ENCODE data around the gene SFRP2.

SFRP2 gene

GRCh38 chr4:153790962-153791551, 2.2 kb upstream of the SFRP2 start:
- no peak overlapping the region for H3K4me2 ChIP-seq (ENCODE audit: insufficient read depth, low read length)

GRCh38 chr4:153790500-153790865, 1.6 kb upstream of the SFRP2 start:
- no peak overlapping the region for H3K4me3 ChIP-seq (ENCODE audit: low read depth in 1 of 2, low read length in 2 of 2)
- H2AFZ ChIP-seq (ENCODE audit: low read depth, low read length) = no peak overlapping the region

More at GRCh38 chr4:153790962-153791551, 2.2 kb upstream of the SFRP2 start:
- no peaks in the 10 kb centered on the region for H3K79me2 ChIP-seq (ENCODE audit: insufficient read depth, low read length)
- ATAC-seq (ENCODE audit: insufficient read depth, low read depth) (no peak), DNase-seq (no peak)
- no peaks in the 10 kb centered on the region for H3K4me1 ChIP-seq (ENCODE audit: insufficient read depth, low read length)
- no peak for TF ChIP-seq EZH2 (IDR thresholded peaks at IDR 0.05; ENCODE audit: borderline replicate concordance, low read depth, low read length, severe bottlenecking)
- no peak for TF ChIP-seq CTCF (IDR thresholded peaks at IDR 0.05; ENCODE audit: borderline replicate concordance, extremely low read depth, low read length, poor library complexity, severe bottlenecking)
- no peak overlapping the region for H2AFZ ChIP-seq (ENCODE audit: low read depth, low read length)
- no peaks in the 10 kb centered on the region for H3K9me3 ChIP-seq (ENCODE audit: insufficient read depth, low read length, severe bottlenecking)
- no peaks in the 10 kb centered on the region for H3K27me3 ChIP-seq (ENCODE audit: insufficient read depth, low read length, poor library complexity)
- H3K27ac ChIP-seq (ENCODE audit: low read length) = no peak overlapping the region
- no peak overlapping the region for H3K4me3 ChIP-seq (ENCODE audit: low read depth in 1 of 2, low read length in 2 of 2)
- no peaks in the 10 kb centered on the region for H3K36me3 ChIP-seq (ENCODE audit: insufficient read depth, low read length)
- no peaks in the 10 kb centered on the region for H4K20me1 ChIP-seq (ENCODE audit: insufficient read depth, low read length)
- no peak overlapping the region for H3K9ac ChIP-seq (ENCODE audit: low read depth, low read length)

GRCh38 chr4:153789741-153790499, 1.0 kb upstream of the SFRP2 start:
- H3K9me3 ChIP-seq (ENCODE audit: insufficient read depth, low read length, severe bottlenecking) = no peaks in the 10 kb centered on the region
- no peaks in the 10 kb centered on the region for H3K4me1 ChIP-seq (ENCODE audit: insufficient read depth, low read length)
- H3K79me2 ChIP-seq (ENCODE audit: insufficient read depth, low read length) = no peaks in the 10 kb centered on the region
- no peaks in the 10 kb centered on the region for H4K20me1 ChIP-seq (ENCODE audit: insufficient read depth, low read length)
- no peaks in the 10 kb centered on the region for H3K36me3 ChIP-seq (ENCODE audit: insufficient read depth, low read length)
- ATAC-seq (ENCODE audit: insufficient read depth, low read depth) (no peak), DNase-seq (no peak)
- no peak overlapping the region for H3K4me3 ChIP-seq (ENCODE audit: low read depth in 1 of 2, low read length in 2 of 2)
- no peak for TF ChIP-seq CTCF (IDR thresholded peaks at IDR 0.05; ENCODE audit: borderline replicate concordance, extremely low read depth, low read length, poor library complexity, severe bottlenecking)
- TF ChIP-seq EZH2 (IDR thresholded peaks at IDR 0.05; ENCODE audit: borderline replicate concordance, low read depth, low read length, severe bottlenecking) = no peak
- H3K4me2 ChIP-seq (ENCODE audit: insufficient read depth, low read length) = no peak overlapping the region
- H2AFZ ChIP-seq (ENCODE audit: low read depth, low read length) = no peak overlapping the region
- no peak overlapping the region for H3K9ac ChIP-seq (ENCODE audit: low read depth, low read length)
- no peaks in the 10 kb centered on the region for H3K27me3 ChIP-seq (ENCODE audit: insufficient read depth, low read length, poor library complexity)
- no peak overlapping the region for H3K27ac ChIP-seq (ENCODE audit: low read length)

More at GRCh38 chr4:153790500-153790865, 1.6 kb upstream of the SFRP2 start:
- Histone ChIP-seq H4K20me1 (ENCODE audit: insufficient read depth, low read length) (no peaks in the 10 kb centered on the region), H3K4me2 (ENCODE audit: insufficient read depth, low read length) (no peak overlapping the region), H3K9me3 (ENCODE audit: insufficient read depth, low read length, severe bottlenecking) (no peaks in the 10 kb centered on the region), H3K4me1 (ENCODE audit: insufficient read depth, low read length) (no peaks in the 10 kb centered on the region), H3K27ac (ENCODE audit: low read length) (no peak overlapping the region), H3K36me3 (ENCODE audit: insufficient read depth, low read length) (no peaks in the 10 kb centered on the region), H3K9ac (ENCODE audit: low read depth, low read length) (no peak overlapping the region), H3K79me2 (ENCODE audit: insufficient read depth, low read length) (no peaks in the 10 kb centered on the region), H3K27me3 (ENCODE audit: insufficient read depth, low read length, poor library complexity) (no peaks in the 10 kb centered on the region)
- DNase-seq (no peak), ATAC-seq (ENCODE audit: insufficient read depth, low read depth) (no peak)
- TF ChIP-seq CTCF (IDR thresholded peaks at IDR 0.05; ENCODE audit: borderline replicate concordance, extremely low read depth, low read length, poor library complexity, severe bottlenecking) = no peak
- TF ChIP-seq EZH2 (IDR thresholded peaks at IDR 0.05; ENCODE audit: borderline replicate concordance, low read depth, low read length, severe bottlenecking) = no peak
